Liver (tissue), 9 donors: Measurements from ENCODE around the gene NSF. TPM values are rescaled to one million over a fixed set of nuclear protein-coding genes. Genes with fewer than 3 reads are reported as not detected.
"Not testable (repeated sequence)": the region's sequence is repeated elsewhere in the genome, so short reads cannot be mapped to it uniquely, and the experiment has no call there.

Experiments used
- DNase-seq: peaks from one replicate; pipeline ENCODE4 v3.0.0-alpha.2; 2017; ENCODE audit warnings: low spot score
- H3K27ac ChIP-seq, 2 donors: one replicate each; pipeline ENCODE4 v1.7.0; 2013; ENCODE audit warnings: inconsistent platforms in 2 of 2, low read length in 2 of 2, control low read depth in 1 of 2, low read depth in 1 of 2, mild to moderate bottlenecking in 1 of 2
- H3K27me3 ChIP-seq, 4 donors: one replicate each; pipeline versions ENCODE4 v1.6.1 to v1.7.0; 2013; ENCODE audit warnings: low read length in 3 of 4, inconsistent platforms in 1 of 4, mild to moderate bottlenecking in 1 of 4, moderate library complexity in 1 of 4; ENCODE audit not compliant: control insufficient read depth in 4 of 4, insufficient read depth in 4 of 4
- H3K36me3 ChIP-seq, 4 donors: one replicate each; pipeline versions ENCODE4 v1.6.1 to v1.7.0; 2013; ENCODE audit warnings: low read length in 3 of 4, mild to moderate bottlenecking in 3 of 4, low read depth in 1 of 4, moderate library complexity in 1 of 4; ENCODE audit not compliant: control insufficient read depth in 4 of 4, insufficient read depth in 3 of 4
- H3K4me1 ChIP-seq, 4 donors: one replicate each; pipeline versions ENCODE4 v1.6.1 to v1.7.0; 2013; ENCODE audit warnings: low read length in 3 of 4, mild to moderate bottlenecking in 3 of 4, moderate library complexity in 1 of 4; ENCODE audit not compliant: control insufficient read depth in 4 of 4, insufficient read depth in 4 of 4
- H3K4me3 ChIP-seq, 3 donors: one replicate each; pipeline versions ENCODE4 v1.6.1 to v1.7.0; 2013; ENCODE audit warnings: low read length in 3 of 3, control low read depth in 1 of 3, low read depth in 1 of 3, mild to moderate bottlenecking in 1 of 3
- H3K9ac ChIP-seq, 2 donors: one replicate each; pipeline ENCODE4 v1.7.0; 2013; ENCODE audit warnings: low read length in 2 of 2, mild to moderate bottlenecking in 2 of 2, moderate library complexity in 2 of 2, control low read depth in 1 of 2, low read depth in 1 of 2
- H3K9me3 ChIP-seq, 4 donors: one replicate each; pipeline versions ENCODE4 v1.6.1 to v1.7.0; 2013; ENCODE audit warnings: low read length in 3 of 4; ENCODE audit not compliant: control insufficient read depth in 4 of 4
- WGBS: extraction: QIAGEN DNeasy Blood & Tissue Kit; methylation state at CpG from one replicate; pipeline ENCODE4 v1.1.7; 2013; 5-methylcytosine and 5-hydroxymethylcytosine counted together
- polyA plus RNA-seq, 2 donors: library from polyadenylated mRNA; stranded (reverse) in 1 of 2; unstranded in 1 of 2; fragments of 200-250 nt in 1 of 2; fragments of >200 nt in 1 of 2; fragmentation: Nextera tagmentation in 1 of 2; extraction: Ambion mirVana in 1 of 2; gene quantifications; one replicate each; pipeline versions ENCODE4 v1.2.1 to v1.2.3, GENCODE V29; 2013 to 2015
- total RNA-seq, 2 donors: library from RNA; depleted of rRNA; stranded (reverse); fragments of >200 nt; gene quantifications; one replicate each; pipeline ENCODE4 v1.2.3, GENCODE V29; 2014
- donor health status: healthy.
- donor health status: healthy.
- donor health status: healthy.
- donor health status: healthy.
- donor health status: healthy.

NSF gene
- total and polyA plus RNA-seq, 4 donors, result 7.5 to 24.0 (median 15.4) TPM

DNA sequence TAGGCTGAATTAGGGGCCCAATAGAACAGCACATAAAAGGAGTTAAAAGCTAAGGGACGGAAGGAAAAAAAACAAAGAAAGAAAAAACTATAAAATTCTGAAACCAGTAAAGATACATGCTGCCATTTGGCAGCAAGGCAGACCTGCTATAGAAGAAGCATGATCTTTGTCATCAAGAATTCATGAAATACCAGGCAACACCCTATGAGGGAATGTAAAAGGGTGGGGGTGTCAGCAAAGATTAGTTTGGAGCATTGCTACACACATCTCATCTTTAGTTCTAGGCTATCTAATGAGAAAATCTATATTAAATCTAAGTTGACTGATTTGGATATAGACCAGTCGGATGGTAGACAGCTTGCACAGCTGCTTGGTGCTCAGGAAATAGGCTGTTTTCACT lies 73.1 kb downstream of the NSF start:
- H3K27ac ChIP-seq, H3K27me3 ChIP-seq, H3K9ac ChIP-seq, H3K9me3 ChIP-seq, H3K4me1 ChIP-seq, DNase-seq, H3K4me3 ChIP-seq, H3K36me3 ChIP-seq: not testable (repeated sequence)
- WGBS, result no CpG with 5 or more reads among the region's 2 CpGs

- not testable (repeated sequence) for H3K36me3 ChIP-seq, H3K4me1 ChIP-seq, H3K27me3 ChIP-seq, H3K9me3 ChIP-seq, DNase-seq, H3K9ac ChIP-seq, H3K4me3 ChIP-seq, H3K27ac ChIP-seq
- 82% methylated on average over 4 of the region's 5 CpGs for WGBS
Measured at GRCh38 chr17:46665969-46666368, 75.5 kb downstream of the NSF start.

- not testable (repeated sequence) for H3K9ac ChIP-seq, H3K9me3 ChIP-seq, H3K36me3 ChIP-seq, H3K4me3 ChIP-seq, DNase-seq, H3K4me1 ChIP-seq, H3K27me3 ChIP-seq, H3K27ac ChIP-seq
- no CpG with 5 or more reads among the region's 4 CpGs for WGBS
Measured at GRCh38 chr17:46670789-46671188, 80.3 kb downstream of the NSF start.

DNA sequence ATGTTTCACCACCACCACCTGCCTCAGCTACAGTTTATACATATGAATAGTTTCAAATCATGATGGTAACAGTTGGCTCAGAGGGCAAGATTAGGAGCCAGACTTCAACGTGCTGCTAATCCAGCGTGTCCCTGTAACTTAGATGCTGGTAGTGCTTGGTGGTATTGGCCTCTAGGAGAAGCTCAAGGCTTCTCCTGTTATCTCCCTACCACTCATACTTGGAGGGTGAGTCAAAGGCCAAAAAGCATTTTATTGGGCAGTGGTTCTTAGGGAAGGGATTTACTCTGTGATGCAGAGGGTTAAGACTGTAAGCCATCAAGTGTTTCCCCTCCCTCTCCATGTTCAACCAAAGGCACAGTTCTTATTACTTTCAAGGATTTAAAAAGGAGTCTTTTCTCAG lies 82.3 kb downstream of the NSF start:
- H3K36me3 ChIP-seq, H3K27ac ChIP-seq, DNase-seq, H3K4me1 ChIP-seq, H3K4me3 ChIP-seq, H3K9ac ChIP-seq, H3K27me3 ChIP-seq, H3K9me3 ChIP-seq: not testable (repeated sequence)
- no CpG with 5 or more reads among the region's 2 CpGs for WGBS

GRCh38 chr17:46677819-46678218 lies 87.3 kb downstream of the NSF start:
- not testable (repeated sequence) for DNase-seq, H3K9ac ChIP-seq, H3K27me3 ChIP-seq, H3K27ac ChIP-seq, H3K36me3 ChIP-seq, H3K4me1 ChIP-seq, H3K4me3 ChIP-seq, H3K9me3 ChIP-seq

- not testable (repeated sequence) for H3K9ac ChIP-seq, H3K27ac ChIP-seq, H3K36me3 ChIP-seq, H3K4me1 ChIP-seq, H3K4me3 ChIP-seq, DNase-seq, H3K9me3 ChIP-seq, H3K27me3 ChIP-seq
- no CpG with 5 or more reads among the region's 2 CpGs for WGBS
Measured at GRCh38 chr17:46683653-46684052, 93.2 kb downstream of the NSF start.

DNA sequence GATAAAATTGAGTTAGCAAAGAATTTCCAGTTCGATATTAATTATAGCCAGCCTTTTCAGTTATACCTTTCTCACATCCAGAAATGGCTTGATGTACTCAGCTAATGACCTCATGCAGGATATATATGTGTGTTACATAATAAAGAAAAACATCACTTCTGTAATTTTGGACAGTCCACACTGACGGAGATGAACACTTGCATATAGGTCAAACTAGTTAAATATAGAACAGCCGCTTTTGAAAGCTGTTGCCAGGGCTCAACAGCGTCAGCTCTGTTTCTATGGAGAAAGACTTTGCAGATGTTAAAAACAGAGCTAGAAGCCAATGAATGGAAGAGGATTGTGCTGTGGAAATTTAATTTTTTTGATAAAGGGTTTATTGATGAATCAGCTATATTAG lies 94.8 kb downstream of the NSF start:
- H3K9ac ChIP-seq, H3K27ac ChIP-seq, H3K9me3 ChIP-seq, DNase-seq, H3K27me3 ChIP-seq, H3K36me3 ChIP-seq, H3K4me1 ChIP-seq, H3K4me3 ChIP-seq: not testable (repeated sequence)
- 86% methylated on average over 3 of the region's 4 CpGs for WGBS

DNA sequence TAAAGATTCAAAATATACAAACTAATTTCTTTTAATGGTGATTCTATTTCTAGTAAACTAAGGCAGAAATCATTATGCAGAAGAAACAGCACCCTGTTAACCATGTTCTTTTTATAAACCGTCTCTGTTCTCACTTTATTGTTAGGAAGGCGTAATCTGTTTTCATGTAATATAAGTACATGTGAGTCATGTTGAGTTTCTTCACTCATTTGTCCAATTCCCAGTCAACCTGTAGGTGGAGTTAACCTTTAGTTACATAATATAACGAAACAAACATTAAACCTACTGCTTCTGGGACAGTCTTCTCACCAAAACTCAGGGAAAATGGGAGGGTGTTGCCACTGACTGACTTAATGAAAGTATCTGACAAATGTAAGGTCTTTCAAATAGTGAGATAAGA lies 101.7 kb downstream of the NSF start:
- H3K4me1 ChIP-seq, DNase-seq, H3K9me3 ChIP-seq, H3K4me3 ChIP-seq, H3K27ac ChIP-seq, H3K36me3 ChIP-seq, H3K9ac ChIP-seq, H3K27me3 ChIP-seq: not testable (repeated sequence)
- 53% methylated on average over 1 of the region's 3 CpGs for WGBS

- H3K4me3 ChIP-seq, H3K4me1 ChIP-seq, H3K9me3 ChIP-seq, H3K27me3 ChIP-seq, H3K27ac ChIP-seq, DNase-seq, H3K36me3 ChIP-seq, H3K9ac ChIP-seq: not testable (repeated sequence)
- WGBS, result 88% methylated on average over 2 of the region's 3 CpGs
Measured at GRCh38 chr17:46693283-46693682, 102.8 kb downstream of the NSF start.
